Ovary (tissue), 9 donors: Measurements from ENCODE around the gene INTS7. TPM values are rescaled to one million over a fixed set of nuclear protein-coding genes. Genes with fewer than 3 reads are reported as not detected.

Experiments used
- DNase-seq, 5 donors: peaks; one replicate each; pipeline ENCODE4 v3.0.0-alpha.2; 2019 to 2020
- H3K27ac ChIP-seq, 2 donors: fragments of 200-600 bp; one replicate each; pipeline versions ENCODE4 v1.5.1 to v1.8.0; 2019 to 2022
- H3K27me3 ChIP-seq: fragments of 200-600 bp; one replicate; pipeline ENCODE4 v1.8.0; 2022
- H3K36me3 ChIP-seq: fragments of 200-600 bp; sonication (generic); one replicate; pipeline ENCODE4 v1.5.1; 2019
- H3K4me1 ChIP-seq: one replicate; pipeline ENCODE4 v1.8.1; 2013; ENCODE audit warnings: mild to moderate bottlenecking, moderate library complexity; ENCODE audit not compliant: insufficient read depth
- H3K4me3 ChIP-seq: fragments of 200-600 bp; sonication (generic); one replicate; pipeline ENCODE4 v1.5.1; 2017
- H3K9me3 ChIP-seq, 2 donors: fragments of 200-600 bp in 1 of 2; sonication (generic) in 1 of 2; one replicate each; pipeline versions ENCODE4 v1.5.1 to v1.8.1; 2013 to 2019; ENCODE audit warnings: mild to moderate bottlenecking in 1 of 2, moderate library complexity in 1 of 2
- CTCF ChIP-seq, 3 donors: fragments of 450-650 bp in 2 of 3; fragments of 200-600 bp in 1 of 3; IDR thresholded peaks; one replicate each; pipeline versions ENCODE4 v1.5.1 to v1.8.0; 2016 to 2022; ENCODE audit warnings: antibody characterized with exemption in 3 of 3, mild to moderate bottlenecking in 1 of 3
- EP300 ChIP-seq: sonication (generic); formaldehyde crosslinking; IDR thresholded peaks from one replicate; pipeline ENCODE4 v1.6.1; 2017; ENCODE audit warnings: antibody characterized with exemption
- POLR2A ChIP-seq: fragments of 450-650 bp; IDR thresholded peaks from one replicate; pipeline ENCODE4 v1.6.1; 2017; ENCODE audit warnings: antibody characterized with exemption, mild to moderate bottlenecking, moderate library complexity
- WGBS, 3 donors: extraction: QIAGEN DNeasy Blood & Tissue Kit in 1 of 3; methylation state at CpG; one replicate each; pipeline versions ENCODE4 v1.1.5 to v1.1.7; 2013 to 2017; 5-methylcytosine and 5-hydroxymethylcytosine counted together
- intact Hi-C, 4 donors: fragments of 100-400 bp; cut with DNase I; formaldehyde crosslinking; loops; one replicate each; pipeline versions ENCODE4 v1.11.0 to v1.15.1; 2022 to 2023
- polyA plus RNA-seq, 2 donors: library from polyadenylated mRNA; stranded (reverse); fragments of 200-250 nt in 1 of 2; fragments of 350-450 nt in 1 of 2; fragmentation: Illumina TruSeq in 1 of 2; extraction: RNeasy Lipid Tissue Mini Kit (QIAGEN cat#74804) in 1 of 2; gene quantifications; one replicate each; pipeline ENCODE4 v1.2.3, GENCODE V29; 2013 to 2014
- total RNA-seq, 7 donors: library from RNA; depleted of rRNA in 2 of 7; stranded (reverse); fragments of >200 nt in 2 of 7; fragmentation: NEBNext Ultra II Directional in 3 of 7; extraction: Animal tissue kit (Norgen Biotek cat#: 25700) in 3 of 7; gene quantifications; one replicate each; pipeline versions ENCODE4 v1.1.0 to v1.2.4, GENCODE V29; 2016 to 2023
- donor health status: DM: no; HTN: no; CAD: no; lungs with moderate emphysema.
- donor health status: DM: no; HTN: no; CAD: no.
- donor health status: Bipolar disorder and iron deficiency.
- donor health status: DM: yes; HTN: yes; CAD: no.
- donor health status: DM: no; HTN: no; CAD: no.
- donor health status: DM: yes; HTN: yes; CAD: no.

The INTS7 gene
- total and polyA plus RNA-seq, 9 donors = 4.0 to 19.1 (median 7.0) TPM

GRCh38 chr1:212070720-212071302 lies 35.5 kb upstream of the INTS7 start:
- no peaks in the 10 kb centered on the region for H3K27me3 ChIP-seq

GRCh38 chr1:212067787-212068186 lies 32.4 kb upstream of the INTS7 start:
- 82 to 89% (median 87%) methylated on average over 3 of the region's 3 CpGs for WGBS, 3 donors
- Histone ChIP-seq H3K27me3 (no peaks in the 10 kb centered on the region), H3K4me3 (no peak overlapping the region), H3K9me3 (no peaks in the 10 kb centered on the region), H3K36me3 (no peaks in the 10 kb centered on the region), H3K4me1 (no peaks in the 10 kb centered on the region), H3K27ac (no peak overlapping the region)
- DNase-seq = no peak
- intact Hi-C loops = no loop called here
- no peak for TF ChIP-seq EP300

More at GRCh38 chr1:212070720-212071302, 35.5 kb upstream of the INTS7 start:
- no peaks in the 10 kb centered on the region for H3K9me3 ChIP-seq
- intact Hi-C loops = loop anchor here in 2 of 4 donors (5.0 kb wide), 1 partner anchor 386 kb away; no protein-coding TSS in a partner anchor
- H3K4me3 ChIP-seq = no peak overlapping the region
- H3K27ac ChIP-seq = no peak overlapping the region
- DNase-seq = no peak
- TF ChIP-seq CTCF (IDR thresholded peaks at IDR 0.05) (peak; percentile 11 to 42 (median 26)), POLR2A (no peak)
- no peaks in the 10 kb centered on the region for H3K36me3 ChIP-seq
- H3K4me1 ChIP-seq = no peaks in the 10 kb centered on the region

GRCh38 chr1:212062832-212063438 lies 27.6 kb upstream of the INTS7 start:
- no peak overlapping the region for H3K4me3 ChIP-seq
- H3K4me1 ChIP-seq = no peaks in the 10 kb centered on the region
- TF ChIP-seq POLR2A = no peak
- peak; percentile 17 to 47 (median 44) for TF ChIP-seq CTCF (IDR thresholded peaks at IDR 0.05)
- no peak overlapping the region for H3K27ac ChIP-seq
- WGBS, 3 donors = 81 to 86% (median 84%) methylated on average over 5 of the region's 5 CpGs
- H3K9me3 ChIP-seq = no peaks in the 10 kb centered on the region
- intact Hi-C loops = loop anchor here in 1 of 4 donors (5.0 kb wide), 1 partner anchor 394 kb away; no protein-coding TSS in a partner anchor
- H3K36me3 ChIP-seq = no peaks in the 10 kb centered on the region
- no peak for DNase-seq
- H3K27me3 ChIP-seq = no peaks in the 10 kb centered on the region

GRCh38 chr1:212060632-212061472 lies 25.5 kb upstream of the INTS7 start:
- no peak for TF ChIP-seq EP300
- intact Hi-C loops = loop anchor here in 1 of 4 donors (5.0 kb wide), 1 partner anchor 396 kb away; no protein-coding TSS in a partner anchor
- Histone ChIP-seq H3K27ac (no peak overlapping the region), H3K9me3 (no peaks in the 10 kb centered on the region), H3K36me3 (no peaks in the 10 kb centered on the region), H3K27me3 (no peaks in the 10 kb centered on the region), H3K4me1 (no peaks in the 10 kb centered on the region), H3K4me3 (no peak overlapping the region)
- no peak for DNase-seq
- 72 to 77% (median 73%) methylated on average over 6 of the region's 6 CpGs for WGBS, 3 donors

- H3K4me1 ChIP-seq = no peaks in the 10 kb centered on the region
- WGBS, 3 donors = 94 to 98% (median 97%) methylated on average over 2 of the region's 2 CpGs
- H3K9me3 ChIP-seq = no peaks in the 10 kb centered on the region
- H3K4me3 ChIP-seq = no peak overlapping the region
- no peak for TF ChIP-seq EP300
- no peak for TF ChIP-seq CTCF (IDR thresholded peaks at IDR 0.05)
- TF ChIP-seq POLR2A = no peak
- H3K27ac ChIP-seq = no peak overlapping the region
- H3K27me3 ChIP-seq = no peaks in the 10 kb centered on the region
- intact Hi-C loops = no loop called here
- no peaks in the 10 kb centered on the region for H3K36me3 ChIP-seq
- no peak for DNase-seq
Observed at GRCh38 chr1:212055333-212055732, 20.0 kb upstream of the INTS7 start.
